B cell (primary cell): Measurements from ENCODE around the gene TRIM41. TPM values are rescaled to one million over a fixed set of nuclear protein-coding genes. Genes with fewer than 3 reads are reported as not detected.
A peak's percentile ranks its signal among the peaks of the same experiment; 100 is the strongest.

ENCODE experiments used
- ATAC-seq: fragments of 200-7000 bp; cut with Tn5 transposase; one replicate; pipeline ENCODE4 v1.10.0; 2021; ENCODE audit warnings: low read depth, mild to moderate bottlenecking, moderate number of reproducible peaks, moderate library complexity
- CTCF ChIA-PET: fragments of 350-600 bp; sonication (Branson Sonifier 250); formaldehyde crosslinking; loops from one replicate; lab custom pipeline; 2021; ENCODE audit warnings: antibody characterized with exemption, inconsistent platforms; lab: Charles Lee
- POLR2A ChIA-PET: fragments of 350-600 bp; sonication (Branson Sonifier 250); formaldehyde crosslinking; loops from one replicate; lab custom pipeline; 2021; ENCODE audit warnings: antibody characterized with exemption; lab: Charles Lee
- DNase-seq: peaks from one replicate; pipeline ENCODE4 v3.0.0; 2013
- H2AFZ ChIP-seq: 2 replicates; pipeline ENCODE4 v1.6.1; 2012; ENCODE audit warnings: mild to moderate bottlenecking, low read depth, low read length; ENCODE audit not compliant: insufficient read depth, poor library complexity, severe bottlenecking
- H3K27ac ChIP-seq, 2 donors: 1 replicate in 1 of 2; 2 replicates in 1 of 2; pipeline ENCODE4 v1.5.1; 2012 to 2013; ENCODE audit warnings: low read length in 2 of 2, mild to moderate bottlenecking in 2 of 2, moderate library complexity in 1 of 2
- H3K27me3 ChIP-seq, 4 experiments: fragments of 200-600 bp in 1 of 4; sonication (generic) in 1 of 4; replicated peaks in 1 of 4; 1 replicate in 2 of 4; 2 replicates in 2 of 4; pipeline versions ENCODE4 v1.6.1 to v1.7.0; 2013 to 2016; ENCODE audit warnings: low read length in 3 of 4, mild to moderate bottlenecking in 2 of 4, mixed read lengths in 1 of 4, moderate library complexity in 1 of 4; ENCODE audit not compliant: insufficient read depth in 4 of 4, control insufficient read depth in 3 of 4; ENCODE audit errors: control extremely low read depth in 1 of 4
- H3K36me3 ChIP-seq, 2 experiments: replicated peaks in 1 of 2; 1 replicate in 1 of 2; 2 replicates in 1 of 2; pipeline versions ENCODE4 v1.6.1 to v1.7.1; 2013; ENCODE audit warnings: low read length in 1 of 2; ENCODE audit not compliant: insufficient read depth in 2 of 2, control insufficient read depth in 1 of 2; ENCODE audit errors: control extremely low read depth in 1 of 2, extremely low read depth in 1 of 2
- H3K4me1 ChIP-seq, 2 donors: fragments of 200-600 bp in 1 of 2; sonication (generic) in 1 of 2; 1 replicate in 1 of 2; 2 replicates in 1 of 2; pipeline versions ENCODE4 v1.5.1 to v1.6.1; 2013 to 2017; ENCODE audit warnings: low read length in 2 of 2; ENCODE audit not compliant: control insufficient read depth in 2 of 2, insufficient read depth in 2 of 2
- H3K4me2 ChIP-seq: replicated peaks from 2 replicates; pipeline ENCODE3; 2012; ENCODE audit warnings: mild to moderate bottlenecking, low read depth, low read length; ENCODE audit not compliant: poor library complexity, severe bottlenecking
- H3K4me3 ChIP-seq, 5 experiments: fragments of 200-600 bp in 1 of 5; sonication (generic) in 1 of 5; 1 replicate in 3 of 5; 2 replicates in 2 of 5; pipeline versions ENCODE4 v1.5.1 to v1.7.0; 2011 to 2016; ENCODE audit warnings: low read length in 4 of 5, mild to moderate bottlenecking in 4 of 5, low read depth in 2 of 5, control low read depth in 1 of 5, moderate library complexity in 1 of 5; ENCODE audit not compliant: insufficient read depth in 1 of 5; ENCODE audit errors: control extremely low read depth in 1 of 5, extremely low read depth in 1 of 5
- H3K79me2 ChIP-seq: fragments of 200-600 bp; sonication (generic); one replicate; pipeline ENCODE4 v1.6.0; 2016; ENCODE audit warnings: low read length; ENCODE audit not compliant: control insufficient read depth, insufficient read depth
- H3K9ac ChIP-seq: fragments of 200-600 bp; sonication (generic); 2 replicates; pipeline ENCODE4 v1.6.1; 2017; ENCODE audit warnings: mild to moderate bottlenecking, low read length, moderate library complexity
- H3K9me3 ChIP-seq, 3 donors: one replicate each; pipeline versions ENCODE4 v1.6.1 to v1.7.1; 2013; ENCODE audit warnings: low read length in 2 of 3; ENCODE audit not compliant: control insufficient read depth in 2 of 3, insufficient read depth in 1 of 3; ENCODE audit errors: control extremely low read depth in 1 of 3
- H4K20me1 ChIP-seq: 2 replicates; pipeline ENCODE4 v1.6.0; 2012; ENCODE audit warnings: mild to moderate bottlenecking, low read length; ENCODE audit not compliant: insufficient read depth, control insufficient read depth, poor library complexity, severe bottlenecking
- H3K27ac Mint-ChIP-seq: one replicate; pipeline ENCODE4 v1.8.0; 2021; ENCODE audit warnings: mixed read lengths
- H3K27me3 Mint-ChIP-seq: one replicate; pipeline ENCODE4 v1.8.0; 2021; ENCODE audit warnings: mixed read lengths
- H3K4me1 Mint-ChIP-seq: one replicate; pipeline ENCODE4 v1.8.0; 2021; ENCODE audit warnings: mixed read lengths
- H3K4me3 Mint-ChIP-seq: one replicate; pipeline ENCODE4 v1.8.0; 2021; ENCODE audit warnings: mixed read lengths
- H3K9me3 Mint-ChIP-seq: one replicate; pipeline ENCODE4 v1.8.0; 2022; ENCODE audit warnings: mixed read lengths; ENCODE audit not compliant: insufficient read depth
- CTCF ChIP-seq: fragments of 200-600 bp; IDR thresholded peaks from one replicate; pipeline ENCODE4 v1.8.0; 2022; ENCODE audit warnings: antibody characterized with exemption, mild to moderate bottlenecking
- EZH2 ChIP-seq: IDR thresholded peaks from 2 replicates; pipeline ENCODE4 v1.6.1; 2012; ENCODE audit warnings: borderline replicate concordance, low read depth, mild to moderate bottlenecking, moderate library complexity, low read length; ENCODE audit not compliant: insufficient read depth, poor library complexity, severe bottlenecking
- WGBS: methylation state at CpG from one replicate; pipeline ENCODE4 v1.1.5; 2013; ENCODE audit warnings: missing lambda C conversion rate; ENCODE audit not compliant: insufficient coverage; 5-methylcytosine and 5-hydroxymethylcytosine counted together
- intact Hi-C: fragments of 100-400 bp; cut with micrococcal nuclease; formaldehyde crosslinking; loops from one replicate; pipeline ENCODE4 v1.10.0; 2022
- polyA plus RNA-seq: library from polyadenylated mRNA; depleted of rRNA; stranded (reverse); fragments of >200 nt; gene quantifications from 2 replicates; pipeline ENCODE4 v1.2.3, GENCODE V29; 2012
- total RNA-seq, 2 donors: library from RNA; stranded (reverse); fragments of 120-200 nt in 1 of 2; gene quantifications; 1 replicate in 1 of 2; 2 replicates in 1 of 2; pipeline versions ENCODE4 v1.2.3 to v1.2.4, GENCODE V29; 2013 to 2022

The TRIM41 gene
- total and polyA plus RNA-seq, 2 donors (not counting 1 experiment from before 2014, with no cell fraction given) = 28.4 to 44.3 TPM

GRCh38 chr5:181248277-181248676 is 25.2 kb downstream of the TRIM41 start:
- intact Hi-C loops = no loop called here
- 84% methylated on average over 3 of the region's 4 CpGs for WGBS
- POLR2A ChIA-PET = interaction anchor here (0.8 to 7.8 kb wide), 2 partner anchors 13 to 427 kb away, joined by 5 to 63 read pairs; partner anchors contain the start of gene TRIM52

More at GRCh38 chr5:181248277-181248676, 25.2 kb downstream of the TRIM41 start:
- peak; percentile 28 for DNase-seq
- Histone ChIP-seq H3K4me2 (peak overlapping the region; percentile 83), H3K36me3 (peaks cover under 1 to 16% of the 10 kb centered on the region in 2 experiments), H3K9ac (peak overlapping the region; percentile 29), H3K27ac (peak overlapping the region in 1 of 2 donors; percentile 91), H3K79me2 (peaks cover 62% of the 10 kb centered on the region), H4K20me1 (peaks cover 4% of the 10 kb centered on the region), H3K4me1 (peaks cover 29 to 47% of the 10 kb centered on the region in 2 donors), H3K27me3 (no peaks in the 10 kb centered on the region), H3K4me3 (no peak overlapping the region), H2AFZ (no peak overlapping the region), H3K9me3 (no peaks in the 10 kb centered on the region)
- Mint-ChIP-seq H3K4me3 (peak overlapping the region; percentile 90), H3K9me3 (no peaks in the 10 kb centered on the region), H3K27me3 (no peaks in the 10 kb centered on the region), H3K4me1 (peaks cover 60% of the 10 kb centered on the region), H3K27ac (peak overlapping the region; percentile 76)
- TF ChIP-seq EZH2 (no peak), CTCF (no peak)
- no peak for ATAC-seq
- CTCF ChIA-PET = interaction anchor here (1.2 to 1.6 kb wide), 2 partner anchors 8 to 56 kb away, joined by 4 to 6 read pairs; no protein-coding TSS in a partner anchor
